ENCODE results near the gene GPC5.

Gene GPC5

DNA sequence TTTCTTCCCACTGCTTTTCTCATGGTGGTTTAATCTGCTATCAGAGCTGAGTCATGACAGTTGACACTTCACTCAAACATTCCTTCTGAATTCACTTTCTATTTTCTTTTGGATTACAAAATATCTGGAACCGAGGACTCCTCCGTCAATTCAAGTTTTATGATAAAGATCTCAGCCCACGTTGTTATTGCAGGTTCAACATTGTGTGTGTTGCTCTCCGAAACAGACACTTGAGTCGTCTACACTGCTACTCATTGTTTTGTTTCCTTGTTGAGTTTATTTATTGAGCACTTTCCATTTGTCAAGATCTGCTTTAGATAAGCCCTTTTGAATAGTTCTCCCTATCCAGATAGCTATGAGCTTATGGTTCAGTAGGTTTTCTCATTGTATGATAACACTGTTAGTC, 1192.1 kb downstream of the GPC5 start:
- no peak for TF ChIP-seq CTCF (IDR thresholded peaks at IDR 0.05; ENCODE audit: insufficient read depth, missing control alignments)
- FAIRE-seq (no peak), DNase-seq (ENCODE audit: insufficient read length, low spot score) (no peak)

DNA sequence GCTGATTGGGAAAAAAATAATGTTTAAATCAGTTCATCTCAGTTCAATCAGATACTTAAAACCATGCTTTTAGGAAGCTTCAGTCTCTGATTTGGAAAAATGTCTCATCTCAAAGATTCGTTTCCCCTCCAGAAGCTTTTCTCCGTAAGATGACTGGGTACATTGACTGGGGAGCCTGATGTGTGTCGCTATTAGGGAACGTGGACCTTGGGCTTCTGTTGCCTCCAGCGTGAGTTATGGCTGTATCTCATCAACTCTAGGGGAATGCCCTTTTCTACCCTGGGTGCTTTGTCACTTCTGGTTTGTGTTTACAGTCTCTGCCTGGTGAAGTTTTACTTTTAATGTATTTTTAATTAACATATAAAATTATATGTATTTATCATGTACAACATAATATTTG, 1192.7 kb downstream of the GPC5 start:
- DNase-seq (ENCODE audit: insufficient read length, low spot score) = no peak
- no peak for FAIRE-seq
- no peak for TF ChIP-seq CTCF (IDR thresholded peaks at IDR 0.05; ENCODE audit: insufficient read depth, missing control alignments)

DNA sequence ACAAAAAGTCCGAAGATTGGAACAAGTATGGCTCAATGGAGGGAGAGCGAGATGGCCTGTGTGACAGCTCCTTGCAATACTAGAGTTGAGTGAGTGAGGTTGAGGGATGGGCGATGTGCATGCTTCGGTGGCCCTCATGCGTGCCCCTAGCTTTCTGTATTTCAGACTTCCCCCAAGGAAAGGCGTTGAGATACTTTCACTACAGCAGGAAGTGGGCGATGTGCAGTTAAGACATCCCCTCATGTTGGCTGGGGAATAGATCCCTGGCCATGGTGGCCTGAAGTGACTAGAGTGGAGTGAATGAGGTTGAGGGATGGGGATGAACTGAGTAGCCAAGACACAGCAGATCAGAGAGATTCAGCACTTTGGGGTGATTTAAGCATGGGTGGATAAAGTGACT, 1194.3 kb downstream of the GPC5 start:
- FAIRE-seq = no peak
- TF ChIP-seq CTCF (IDR thresholded peaks at IDR 0.05; ENCODE audit: insufficient read depth, missing control alignments) = no peak
- no peak for DNase-seq (ENCODE audit: insufficient read length, low spot score)

GRCh38 chr13:92602560-92602959, 1204.1 kb downstream of the GPC5 start:
- FAIRE-seq (no peak), DNase-seq (ENCODE audit: insufficient read length, low spot score) (no peak)
- no peak for TF ChIP-seq CTCF (IDR thresholded peaks at IDR 0.05; ENCODE audit: insufficient read depth, missing control alignments)

DNA sequence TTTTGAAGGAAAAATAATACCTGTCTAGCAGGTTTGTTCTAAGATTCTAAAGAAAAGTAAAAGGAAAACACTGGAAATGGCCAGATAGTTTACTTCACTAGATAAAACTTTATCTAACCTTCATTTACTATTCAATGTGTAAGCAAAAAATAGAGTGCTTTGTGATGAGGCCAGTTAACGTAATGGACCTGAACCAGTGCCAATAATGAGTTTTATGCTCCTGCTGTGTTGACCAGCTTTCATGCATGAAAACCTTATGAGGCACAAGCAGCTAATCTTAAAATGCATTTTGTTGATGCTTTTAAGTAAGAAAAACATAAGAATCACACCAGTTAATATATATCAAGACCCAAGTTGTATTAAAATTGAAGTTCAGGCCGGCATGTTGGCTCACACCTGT, 1211.0 kb downstream of the GPC5 start:
- DNase-seq (ENCODE audit: insufficient read length, low spot score) = no peak
- FAIRE-seq = no peak

GRCh38 chr13:92612892-92613291, 1214.5 kb downstream of the GPC5 start:
- no peak for FAIRE-seq
- TF ChIP-seq CTCF (IDR thresholded peaks at IDR 0.05; ENCODE audit: insufficient read depth, missing control alignments) = no peak
- no peak for DNase-seq (ENCODE audit: insufficient read length, low spot score)

More for the DNA sequence above, 1211.0 kb downstream of the GPC5 start:
- TF ChIP-seq CTCF (IDR thresholded peaks at IDR 0.05; ENCODE audit: insufficient read depth, missing control alignments) = no peak

GRCh38 chr13:92613921-92614320, 1215.5 kb downstream of the GPC5 start:
- DNase-seq (ENCODE audit: insufficient read length, low spot score) (no peak), FAIRE-seq (no peak)
- TF ChIP-seq CTCF (IDR thresholded peaks at IDR 0.05; ENCODE audit: insufficient read depth, missing control alignments) = no peak

All from D721Med (cell line).